Neural progenitor cell (in vitro differentiated cells): ENCODE results near the gene CSRNP3.

Experiments used
- EZH2phosphoT487 ChIP-seq: fragments of 200-600 bp; sonication (generic); IDR thresholded peaks from 2 replicates; pipeline ENCODE4 v1.6.1; 2017; ENCODE audit warnings: antibody characterized with exemption
- TF ChIP-seq, protein P1 (sequence below): fragments of 200-600 bp; sonication (generic); IDR thresholded peaks from 2 replicates; pipeline ENCODE4 v1.5.1; 2017; ENCODE audit warnings: antibody characterized with exemption, mild to moderate bottlenecking

DNA sequence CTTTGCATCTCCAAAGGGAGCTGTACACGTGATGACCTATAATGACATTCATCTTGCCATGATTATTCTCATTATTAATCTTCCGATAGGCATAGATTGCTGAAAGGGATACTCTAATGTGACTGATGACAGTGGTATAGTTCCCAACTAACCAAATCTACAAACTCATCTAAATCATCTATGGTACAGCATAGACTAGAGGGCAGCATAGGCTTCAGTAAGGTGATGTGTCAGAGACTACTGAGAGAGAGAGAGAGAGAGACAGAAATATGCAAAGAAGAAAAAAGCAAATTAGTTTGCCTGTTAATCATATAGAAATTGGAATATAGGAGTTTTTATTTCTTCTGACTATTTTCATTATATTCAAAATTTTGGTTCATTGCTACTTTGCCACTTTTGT lies 89.3 kb downstream of the CSRNP3 start:
- TF ChIP-seq, protein P1, sequence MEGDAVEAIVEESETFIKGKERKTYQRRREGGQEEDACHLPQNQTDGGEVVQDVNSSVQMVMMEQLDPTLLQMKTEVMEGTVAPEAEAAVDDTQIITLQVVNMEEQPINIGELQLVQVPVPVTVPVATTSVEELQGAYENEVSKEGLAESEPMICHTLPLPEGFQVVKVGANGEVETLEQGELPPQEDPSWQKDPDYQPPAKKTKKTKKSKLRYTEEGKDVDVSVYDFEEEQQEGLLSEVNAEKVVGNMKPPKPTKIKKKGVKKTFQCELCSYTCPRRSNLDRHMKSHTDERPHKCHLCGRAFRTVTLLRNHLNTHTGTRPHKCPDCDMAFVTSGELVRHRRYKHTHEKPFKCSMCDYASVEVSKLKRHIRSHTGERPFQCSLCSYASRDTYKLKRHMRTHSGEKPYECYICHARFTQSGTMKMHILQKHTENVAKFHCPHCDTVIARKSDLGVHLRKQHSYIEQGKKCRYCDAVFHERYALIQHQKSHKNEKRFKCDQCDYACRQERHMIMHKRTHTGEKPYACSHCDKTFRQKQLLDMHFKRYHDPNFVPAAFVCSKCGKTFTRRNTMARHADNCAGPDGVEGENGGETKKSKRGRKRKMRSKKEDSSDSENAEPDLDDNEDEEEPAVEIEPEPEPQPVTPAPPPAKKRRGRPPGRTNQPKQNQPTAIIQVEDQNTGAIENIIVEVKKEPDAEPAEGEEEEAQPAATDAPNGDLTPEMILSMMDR: no peak
- no peak for TF ChIP-seq EZH2phosphoT487
